Endothelial cell of umbilical vein (primary cell): ENCODE measurements around the gene CAMK2G. TPM values are rescaled to one million over a fixed set of nuclear protein-coding genes. Genes with fewer than 3 reads are reported as not detected.

Experiments used
- BruUV-seq: library from RNA; stranded (reverse); fragments of 400-500 nt; replicated peaks from 2 replicates; lab custom pipeline; 2021; lab: Mats Ljungman, UMichigan
- CTCF ChIA-PET: fragments of 300-600, 350-600 bp; sonication (Branson Sonifier 250); formaldehyde crosslinking; loops from one replicate; lab custom pipeline; 2021; ENCODE audit warnings: antibody characterized with exemption, inconsistent platforms; lab: Charles Lee
- POLR2A ChIA-PET: fragments of 300-600, 350-600 bp; sonication (Branson Sonifier 250); formaldehyde crosslinking; loops from one replicate; lab custom pipeline; 2021; ENCODE audit warnings: antibody characterized with exemption, inconsistent platforms; lab: Charles Lee
- DNase-seq: peaks from one replicate; pipeline ENCODE4 v3.0.0-alpha.2; 2011; ENCODE audit warnings: low read depth, low spot score
- FAIRE-seq: peaks from 2 replicates; lab custom pipeline; 2011; peaks lifted over from hg19 to GRCh38; lab: Jason Lieb, UNC
- H2AFZ ChIP-seq: 2 replicates; pipeline ENCODE4 v1.6.0; 2012; ENCODE audit warnings: low read depth, low read length, control low read depth, inconsistent platforms
- H3K27ac ChIP-seq: 2 replicates; pipeline ENCODE4 v1.5.1; 2011; ENCODE audit warnings: low read depth, mild to moderate bottlenecking, control low read depth, low read length, moderate library complexity; ENCODE audit not compliant: insufficient read depth
- H3K27me3 ChIP-seq, 2 experiments: 2 replicates each; pipeline versions ENCODE4 v1.6.0 to v1.6.1; 2011; ENCODE audit warnings: low read length in 2 of 2, mixed read lengths in 1 of 2; ENCODE audit not compliant: control insufficient read depth in 2 of 2, insufficient read depth in 2 of 2
- H3K36me3 ChIP-seq, 2 experiments: 2 replicates in 1 of 2; 3 replicates in 1 of 2; pipeline ENCODE4 v1.5.1; 2011; ENCODE audit warnings: low read length in 2 of 2, mild to moderate bottlenecking in 1 of 2, moderate library complexity in 1 of 2; ENCODE audit not compliant: control insufficient read depth in 2 of 2, insufficient read depth in 2 of 2; ENCODE audit errors: extremely low read depth in 1 of 2
- H3K4me1 ChIP-seq: 3 replicates; pipeline ENCODE4 v1.5.1; 2011; ENCODE audit warnings: mild to moderate bottlenecking, low read length; ENCODE audit not compliant: control insufficient read depth, insufficient read depth; ENCODE audit errors: extremely low read depth
- H3K4me2 ChIP-seq: 2 replicates; pipeline ENCODE4 v1.6.1; 2011; ENCODE audit warnings: low read length, control low read depth, mixed read lengths; ENCODE audit not compliant: insufficient read depth
- H3K4me3 ChIP-seq, 3 experiments: fragments of 200-600 bp in 1 of 3; sonication (generic), shearing (Covaris generic) in 1 of 3; replicated peaks in 1 of 3; 2 replicates each; pipeline ENCODE4 v1.5.1; 2011 to 2016; ENCODE audit warnings: control low read depth in 3 of 3, low read length in 3 of 3, mild to moderate bottlenecking in 2 of 3, inconsistent platforms in 1 of 3, low read depth in 1 of 3, moderate library complexity in 1 of 3; ENCODE audit not compliant: insufficient read depth in 1 of 3
- H3K79me2 ChIP-seq: 2 replicates; pipeline ENCODE4 v1.6.0; 2012; ENCODE audit warnings: low read length, inconsistent platforms; ENCODE audit not compliant: control insufficient read depth, insufficient read depth
- H3K9ac ChIP-seq: replicated peaks from 2 replicates; pipeline ENCODE3; 2011; ENCODE audit warnings: low read length, control low read depth; ENCODE audit not compliant: insufficient read depth; ENCODE audit errors: extremely low read depth
- H3K9me1 ChIP-seq: replicated peaks from 3 replicates; pipeline ENCODE4 v1.6.0; 2011; ENCODE audit warnings: mild to moderate bottlenecking, low read length; ENCODE audit not compliant: control insufficient read depth, insufficient read depth; ENCODE audit errors: extremely low read depth
- H3K9me3 ChIP-seq: replicated peaks from 2 replicates; pipeline ENCODE4 v1.5.1; 2012; ENCODE audit warnings: low read length, inconsistent platforms; ENCODE audit not compliant: control insufficient read depth, insufficient read depth
- H4K20me1 ChIP-seq: replicated peaks from 2 replicates; pipeline ENCODE3; 2011; ENCODE audit warnings: mild to moderate bottlenecking, low read length; ENCODE audit not compliant: control insufficient read depth, insufficient read depth; ENCODE audit errors: extremely low read depth
- EZH2 ChIP-seq: IDR thresholded peaks from 2 replicates; pipeline ENCODE4 v1.6.1; 2012; ENCODE audit warnings: borderline replicate concordance, low read depth, mild to moderate bottlenecking, moderate library complexity, low read length, inconsistent platforms; ENCODE audit not compliant: severe bottlenecking
- FOS ChIP-seq: IDR thresholded peaks from 2 replicates; pipeline ENCODE4 v1.6.1; 2011; ENCODE audit warnings: mild to moderate bottlenecking, low read length, moderate library complexity, borderline replicate concordance; ENCODE audit not compliant: insufficient read depth
- GATA2 ChIP-seq: IDR thresholded peaks from 2 replicates; pipeline ENCODE4 v1.7.0; 2011; ENCODE audit warnings: low read depth, mild to moderate bottlenecking, moderate library complexity, mixed read lengths, low read length; ENCODE audit not compliant: insufficient read length, insufficient read depth
- JUN ChIP-seq: IDR thresholded peaks from 2 replicates; pipeline ENCODE4 v1.6.1; 2011; ENCODE audit warnings: borderline replicate concordance, low read depth; ENCODE audit not compliant: insufficient read length, insufficient read depth
- MAX ChIP-seq: IDR thresholded peaks from 2 replicates; pipeline ENCODE4 v1.6.1; 2011; ENCODE audit not compliant: insufficient read depth, insufficient read length
- MYC ChIP-seq: IDR thresholded peaks from one replicate; pipeline ENCODE4 v1.6.1; 2011; ENCODE audit warnings: mild to moderate bottlenecking, low read depth, low read length
- POLR2AphosphoS5 ChIP-seq: IDR thresholded peaks from 2 replicates; pipeline ENCODE4 v1.6.1; 2012; ENCODE audit warnings: low read depth, mild to moderate bottlenecking, control low read depth, low read length, moderate library complexity; ENCODE audit not compliant: insufficient read depth
- dilution Hi-C: fragments of 300-500 bp; cut with MboI; formaldehyde crosslinking; loops from one replicate; pipeline ENCODE4 v1.15.0; 2019; ENCODE audit warnings: low sequenced_read_pairs; ENCODE audit not compliant: extremely low pct_ligation_motif_present
- intact Hi-C: fragments of 100-400 bp; cut with micrococcal nuclease; formaldehyde crosslinking; loops from one replicate; pipeline ENCODE4 v1.10.0; 2022
- polyA plus RNA-seq, 4 experiments: library from polyadenylated mRNA; depleted of rRNA in 3 of 4; stranded (reverse) in 3 of 4; unstranded in 1 of 4; fragments of >200 nt; gene quantifications; 2 replicates each; pipeline versions ENCODE4 v1.2.1 to v1.2.3, GENCODE V29; 2011 to 2012; ENCODE audit warnings: missing spikeins in 1 of 4
- total RNA-seq: library from RNA; stranded (reverse); gene quantifications from 2 replicates; pipeline ENCODE4 v1.2.3, GENCODE V29; 2021

The CAMK2G gene
- total and polyA plus RNA-seq, 2 donors (not counting 3 experiments of a cell fraction or from before 2014, with no cell fraction given) = 27.2 to 33.6 TPM

GRCh38 chr10:73779539-73780197 lies 94.7 kb downstream of the CAMK2G start:
- CTCF ChIA-PET = interaction anchor here (0.7 to 8.3 kb wide), 2 partner anchors 11 to 99 kb away, joined by 3 to 69 read pairs; no protein-coding TSS in a partner anchor
- peaks cover 4 to 5% of the 10 kb centered on the region in 2 experiments for H3K36me3 ChIP-seq

GRCh38 chr10:73779018-73779417 lies 95.3 kb downstream of the CAMK2G start:
- Histone ChIP-seq H3K4me2 (no peak overlapping the region), H3K9ac (no peak overlapping the region), H3K4me3 (no peak overlapping the region), H3K27me3 (no peaks in the 10 kb centered on the region), H3K79me2 (peaks cover 61% of the 10 kb centered on the region), H2AFZ (no peak overlapping the region), H3K9me3 (no peaks in the 10 kb centered on the region), H4K20me1 (no peaks in the 10 kb centered on the region), H3K27ac (no peak overlapping the region), H3K4me1 (peaks cover 26% of the 10 kb centered on the region), H3K36me3 (peaks cover 4 to 5% of the 10 kb centered on the region in 2 experiments), H3K9me1 (no peaks in the 10 kb centered on the region)
- FAIRE-seq (no peak), DNase-seq (no peak)
- dilution Hi-C loops (no loop called here), intact Hi-C loops (no loop called here)
- no TSS peak for BruUV-seq
- CTCF ChIA-PET = interaction anchor here (8.3 kb wide), 1 partner anchor 100 kb away, joined by 69 read pairs; no protein-coding TSS in a partner anchor
- TF ChIP-seq MAX (no peak), GATA2 (no peak), POLR2AphosphoS5 (no peak), MYC (no peak), EZH2 (no peak), JUN (no peak), FOS (no peak)
- POLR2A ChIA-PET = no interaction called here

More at GRCh38 chr10:73779539-73780197, 94.7 kb downstream of the CAMK2G start:
- Histone ChIP-seq H3K9me1 (no peaks in the 10 kb centered on the region), H3K27me3 (no peaks in the 10 kb centered on the region), H3K9me3 (no peaks in the 10 kb centered on the region), H3K9ac (no peak overlapping the region), H2AFZ (no peak overlapping the region), H3K4me3 (no peak overlapping the region), H3K4me1 (peaks cover 25% of the 10 kb centered on the region), H3K27ac (no peak overlapping the region), H4K20me1 (no peaks in the 10 kb centered on the region), H3K4me2 (no peak overlapping the region), H3K79me2 (peaks cover 57% of the 10 kb centered on the region)
- no peak for TF ChIP-seq EZH2
- TF ChIP-seq FOS = no peak
- POLR2A ChIA-PET = no interaction called here
- DNase-seq = no peak
- no TSS peak for BruUV-seq
- no peak for FAIRE-seq
- intact Hi-C loops = no loop called here
- dilution Hi-C loops = no loop called here
